ENCODE results near the gene GRHL3. TPM values are rescaled to one million over a fixed set of nuclear protein-coding genes. Genes with fewer than 3 reads are reported as not detected.

GRHL3 gene
- total RNA-seq, 2 donors from 2014 or later: 0.54 to 1.3 TPM

DNA sequence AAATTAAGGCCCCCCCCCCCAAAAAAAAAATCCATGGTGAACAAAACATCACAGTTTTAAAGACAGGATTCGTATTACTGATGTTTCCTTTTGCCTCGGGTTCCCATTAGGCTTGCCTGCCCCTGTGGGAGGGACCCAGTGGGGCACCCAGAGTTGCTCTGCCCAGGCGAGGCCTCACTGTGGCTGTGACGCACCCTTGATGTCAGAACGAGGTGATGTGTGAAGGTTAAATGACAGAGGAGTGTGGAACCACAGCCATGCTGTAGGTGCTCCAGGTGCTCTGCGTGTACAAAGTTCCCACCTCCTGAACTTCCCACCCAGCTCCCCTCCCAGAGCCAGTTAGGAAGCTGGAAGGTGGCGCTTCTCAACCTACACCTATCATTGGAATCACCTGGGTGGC lies 37.9 kb downstream of the GRHL3 start:
- no peaks in the 10 kb centered on the region for H3K36me3 ChIP-seq
- ATAC-seq (ENCODE audit: insufficient number of reproducible peaks, low FRiP score, low read depth) (no peak), DNase-seq (ENCODE audit: low spot score) (no peak)
- no peak overlapping the region for H3K27ac ChIP-seq
- no peaks in the 10 kb centered on the region for H3K4me1 ChIP-seq (ENCODE audit: control insufficient read depth in 1 of 2, low read depth in 2 of 2)
- H3K9me3 ChIP-seq: no peaks in the 10 kb centered on the region
- TF ChIP-seq, protein P1, sequence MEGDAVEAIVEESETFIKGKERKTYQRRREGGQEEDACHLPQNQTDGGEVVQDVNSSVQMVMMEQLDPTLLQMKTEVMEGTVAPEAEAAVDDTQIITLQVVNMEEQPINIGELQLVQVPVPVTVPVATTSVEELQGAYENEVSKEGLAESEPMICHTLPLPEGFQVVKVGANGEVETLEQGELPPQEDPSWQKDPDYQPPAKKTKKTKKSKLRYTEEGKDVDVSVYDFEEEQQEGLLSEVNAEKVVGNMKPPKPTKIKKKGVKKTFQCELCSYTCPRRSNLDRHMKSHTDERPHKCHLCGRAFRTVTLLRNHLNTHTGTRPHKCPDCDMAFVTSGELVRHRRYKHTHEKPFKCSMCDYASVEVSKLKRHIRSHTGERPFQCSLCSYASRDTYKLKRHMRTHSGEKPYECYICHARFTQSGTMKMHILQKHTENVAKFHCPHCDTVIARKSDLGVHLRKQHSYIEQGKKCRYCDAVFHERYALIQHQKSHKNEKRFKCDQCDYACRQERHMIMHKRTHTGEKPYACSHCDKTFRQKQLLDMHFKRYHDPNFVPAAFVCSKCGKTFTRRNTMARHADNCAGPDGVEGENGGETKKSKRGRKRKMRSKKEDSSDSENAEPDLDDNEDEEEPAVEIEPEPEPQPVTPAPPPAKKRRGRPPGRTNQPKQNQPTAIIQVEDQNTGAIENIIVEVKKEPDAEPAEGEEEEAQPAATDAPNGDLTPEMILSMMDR (IDR thresholded peaks at IDR 0.05): no peak
- no peak overlapping the region for H3K4me3 ChIP-seq
- H3K27me3 ChIP-seq (replicated peaks; ENCODE audit: insufficient read depth): no peaks in the 10 kb centered on the region

DNA sequence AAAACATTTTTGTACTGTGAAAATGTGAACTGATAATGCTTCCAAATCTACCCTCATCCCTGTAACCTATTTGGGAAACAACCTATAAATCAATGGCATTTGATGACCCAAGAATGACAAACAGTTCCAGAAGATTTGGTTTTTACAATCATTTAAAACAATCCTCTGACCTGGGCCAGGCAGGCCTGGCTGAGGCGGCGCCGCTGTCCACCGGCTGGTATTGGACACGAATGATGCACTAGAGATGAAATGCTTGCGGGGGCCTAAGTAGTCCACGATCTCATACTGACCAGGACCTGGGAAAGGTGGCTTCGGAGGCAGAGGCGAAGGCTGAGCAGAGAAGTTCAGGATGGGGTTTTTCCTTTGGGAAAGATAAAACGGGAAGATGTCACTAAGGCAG lies 41.5 kb downstream of the GRHL3 start:
- Histone ChIP-seq H3K4me3 (no peak overlapping the region), H3K9me3 (no peaks in the 10 kb centered on the region), H3K4me1 (ENCODE audit: control insufficient read depth in 1 of 2, low read depth in 2 of 2) (no peaks in the 10 kb centered on the region), H3K27ac (no peak overlapping the region), H3K36me3 (no peaks in the 10 kb centered on the region), H3K27me3 (replicated peaks; ENCODE audit: insufficient read depth) (no peaks in the 10 kb centered on the region)
- no peak for DNase-seq (ENCODE audit: low spot score)
- ATAC-seq (ENCODE audit: insufficient number of reproducible peaks, low FRiP score, low read depth): no peak
- TF ChIP-seq, protein P1 (IDR thresholded peaks at IDR 0.05): no peak

DNA sequence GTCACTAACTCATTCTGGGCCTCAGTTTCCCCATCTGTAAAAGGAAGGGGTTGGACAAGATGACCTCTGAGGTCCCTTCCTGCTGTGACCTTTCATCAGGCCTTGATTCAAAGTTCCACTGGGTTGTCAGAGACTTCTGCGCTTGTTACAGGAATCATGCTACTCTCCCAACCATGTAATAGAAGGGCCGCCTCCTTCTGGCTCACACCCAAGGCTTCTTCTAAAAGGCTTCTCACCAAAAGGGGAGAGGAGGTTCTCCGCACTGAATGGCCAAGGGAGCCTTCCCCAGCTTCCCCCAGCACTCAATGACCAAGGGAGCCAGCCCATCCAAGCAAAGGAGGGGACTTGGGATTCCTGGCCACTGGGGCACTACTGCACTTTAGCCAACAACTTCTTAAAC lies 42.7 kb downstream of the GRHL3 start:
- Histone ChIP-seq H3K36me3 (no peaks in the 10 kb centered on the region), H3K9me3 (no peaks in the 10 kb centered on the region), H3K4me1 (ENCODE audit: control insufficient read depth in 1 of 2, low read depth in 2 of 2) (no peaks in the 10 kb centered on the region), H3K4me3 (no peak overlapping the region), H3K27ac (no peak overlapping the region), H3K27me3 (replicated peaks; ENCODE audit: insufficient read depth) (no peaks in the 10 kb centered on the region)
- DNase-seq (ENCODE audit: low spot score): no peak
- ATAC-seq (ENCODE audit: insufficient number of reproducible peaks, low FRiP score, low read depth): no peak
- TF ChIP-seq, protein P1 (IDR thresholded peaks at IDR 0.05): no peak

DNA sequence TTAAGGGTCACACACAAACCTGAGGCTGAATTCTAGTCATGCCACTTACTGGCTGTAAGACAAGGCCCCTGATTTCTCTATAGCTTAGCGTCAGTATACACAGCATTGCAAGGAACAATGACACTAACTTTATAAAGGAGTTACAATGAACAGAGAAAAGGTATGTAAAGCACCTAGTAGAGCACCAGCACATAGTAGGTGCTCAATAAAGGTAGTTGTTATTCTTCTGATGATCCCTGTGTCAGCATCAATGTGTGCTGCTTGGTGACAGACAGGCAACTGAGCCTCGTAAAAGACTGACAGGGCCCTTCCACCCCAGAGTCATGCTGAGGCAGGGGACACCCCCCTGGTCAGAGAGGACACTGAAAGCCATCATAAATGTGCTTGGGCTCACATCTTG lies 43.2 kb downstream of the GRHL3 start:
- H3K27ac ChIP-seq: no peak overlapping the region
- DNase-seq (ENCODE audit: low spot score): no peak
- no peak overlapping the region for H3K4me3 ChIP-seq
- no peaks in the 10 kb centered on the region for H3K36me3 ChIP-seq
- H3K9me3 ChIP-seq: no peaks in the 10 kb centered on the region
- no peaks in the 10 kb centered on the region for H3K4me1 ChIP-seq (ENCODE audit: control insufficient read depth in 1 of 2, low read depth in 2 of 2)
- no peak for ATAC-seq (ENCODE audit: insufficient number of reproducible peaks, low FRiP score, low read depth)
- TF ChIP-seq, protein P1 (IDR thresholded peaks at IDR 0.05): no peak
- no peaks in the 10 kb centered on the region for H3K27me3 ChIP-seq (replicated peaks; ENCODE audit: insufficient read depth)

DNA sequence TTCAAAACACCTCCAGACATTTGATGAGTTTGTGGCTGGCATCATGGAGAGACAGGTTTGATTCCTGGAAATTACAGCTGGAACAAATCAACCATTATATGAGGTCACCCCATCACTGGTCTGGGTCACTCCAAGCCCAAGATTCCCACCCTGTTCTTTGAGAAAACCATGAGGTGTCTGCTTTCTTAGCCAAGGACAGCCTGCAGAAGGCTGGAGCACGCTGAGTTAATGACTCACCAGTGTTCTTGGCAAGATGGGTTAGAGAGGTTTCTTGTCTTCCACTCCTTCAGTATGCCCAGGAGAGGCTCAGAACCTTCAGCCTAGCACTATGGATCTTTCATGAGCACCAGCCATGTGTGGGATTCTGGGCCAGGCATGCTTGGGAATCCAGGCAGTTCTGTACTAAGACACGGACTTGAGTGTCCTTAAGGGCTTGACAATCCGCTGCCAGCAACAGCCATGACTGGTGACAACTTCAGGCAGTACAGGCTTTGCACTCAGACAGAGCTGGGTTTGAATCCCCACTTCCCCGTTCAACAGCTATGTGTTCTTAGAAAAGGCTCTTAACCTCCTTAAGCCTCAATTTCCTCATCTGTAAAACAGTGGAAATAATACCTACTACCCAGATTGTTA lies 43.9 kb downstream of the GRHL3 start:
- Histone ChIP-seq H3K4me1 (ENCODE audit: control insufficient read depth in 1 of 2, low read depth in 2 of 2) (no peaks in the 10 kb centered on the region), H3K27ac (no peak overlapping the region), H3K27me3 (replicated peaks; ENCODE audit: insufficient read depth) (no peaks in the 10 kb centered on the region), H3K4me3 (no peak overlapping the region), H3K36me3 (no peaks in the 10 kb centered on the region), H3K9me3 (no peaks in the 10 kb centered on the region)
- TF ChIP-seq, protein P1 (IDR thresholded peaks at IDR 0.05): no peak
- ATAC-seq (ENCODE audit: insufficient number of reproducible peaks, low FRiP score, low read depth): no peak
- DNase-seq (ENCODE audit: low spot score): no peak
